Measurements from ENCODE around the gene C6orf89.

The C6orf89 gene

DNA sequence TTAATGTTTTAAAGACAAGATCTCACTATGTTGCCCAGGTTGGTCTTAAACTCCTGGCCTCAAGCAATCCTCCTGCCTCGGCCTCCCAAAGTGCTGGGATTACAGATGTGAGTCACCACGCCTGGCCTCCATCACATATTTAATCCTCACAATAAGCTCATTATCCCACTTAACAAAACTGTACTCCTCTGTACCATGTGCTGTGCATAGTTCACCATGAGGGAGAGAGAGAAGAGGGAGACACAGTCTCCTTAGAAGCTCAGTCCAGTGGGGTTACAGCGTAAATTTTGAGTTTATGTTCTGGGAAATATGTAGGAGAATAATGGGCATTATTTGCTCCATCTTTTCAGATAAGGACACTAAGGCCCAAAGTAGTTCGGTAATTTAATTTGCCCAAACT, 38.6 kb upstream of the C6orf89 start:
- Mint-ChIP-seq H3K4me1 (peaks cover 8% of the 10 kb centered on the region), H3K36me3 (ENCODE audit: low read depth) (peaks cover 24% of the 10 kb centered on the region), H3K27me3 (peaks cover 2% of the 10 kb centered on the region), H3K27ac (no peak overlapping the region), H3K4me3 (no peak overlapping the region), H3K9me3 (no peaks in the 10 kb centered on the region)
- ATAC-seq (no peak), DNase-seq (no peak)

DNA sequence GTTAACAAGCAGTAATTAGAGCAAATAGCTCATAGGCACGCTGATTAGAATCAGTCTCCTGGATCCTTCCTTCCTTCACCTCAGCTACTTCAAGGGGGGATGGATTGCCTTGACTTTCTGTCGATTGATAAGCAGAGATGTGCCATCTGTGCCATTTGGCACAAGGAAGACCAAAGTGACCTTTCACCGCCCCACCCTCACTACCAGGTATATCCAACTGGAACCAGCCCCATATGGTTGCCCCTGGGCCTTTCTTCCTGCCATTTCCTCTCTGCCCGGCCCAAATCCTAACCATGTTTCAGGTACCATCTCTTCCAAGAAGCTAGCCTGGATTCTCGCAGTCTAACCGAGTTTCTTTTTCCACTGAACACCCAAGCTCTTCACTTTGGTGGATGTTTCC, 37.8 kb upstream of the C6orf89 start:
- ATAC-seq (no peak), DNase-seq (no peak)
- Mint-ChIP-seq H3K36me3 (ENCODE audit: low read depth) (peaks cover 32% of the 10 kb centered on the region), H3K27ac (no peak overlapping the region), H3K27me3 (peaks cover 2% of the 10 kb centered on the region), H3K4me3 (no peak overlapping the region), H3K4me1 (peaks cover 8% of the 10 kb centered on the region), H3K9me3 (no peaks in the 10 kb centered on the region)

DNA sequence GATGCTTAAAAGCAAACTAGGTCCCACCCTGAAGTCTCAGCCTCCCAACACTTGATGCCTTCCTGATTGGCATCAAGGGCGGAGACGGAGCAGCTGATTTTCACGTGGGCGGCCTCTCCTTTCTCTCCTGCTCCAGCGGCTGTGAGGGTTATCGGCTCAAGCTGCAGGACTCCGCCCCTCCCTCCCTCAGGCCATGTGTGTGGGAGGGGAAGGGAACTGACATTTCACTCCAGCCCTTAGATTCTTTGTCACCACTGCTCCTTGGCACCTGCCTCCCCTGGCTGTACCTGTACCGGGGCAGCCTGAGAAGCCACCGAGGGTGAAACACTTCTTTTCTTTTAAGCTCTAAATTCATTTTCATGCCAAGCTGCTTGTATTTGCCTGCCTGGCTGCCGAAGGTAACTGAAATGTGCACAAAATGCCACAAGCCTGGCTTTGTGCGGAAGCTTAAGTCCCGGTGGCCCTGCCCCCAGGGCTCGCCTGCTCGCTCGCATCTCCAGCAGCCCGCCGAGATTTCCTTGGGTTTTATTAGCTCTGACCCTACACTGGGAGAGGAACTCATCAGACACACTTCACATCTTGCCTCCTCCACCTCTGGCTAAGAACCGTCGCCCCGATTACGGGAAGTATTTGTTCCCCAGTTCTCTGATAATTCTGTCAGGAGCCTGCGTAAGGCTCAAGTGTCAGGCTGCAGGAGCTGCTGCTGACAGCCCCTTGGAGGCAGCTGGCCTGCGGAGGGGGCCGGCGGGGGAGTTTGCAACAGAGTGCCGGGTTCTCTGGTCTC, 36.9 kb upstream of the C6orf89 start:
- no peak for DNase-seq
- H3K4me1 Mint-ChIP-seq, result peaks cover 8% of the 10 kb centered on the region
- H3K27ac Mint-ChIP-seq, result no peak overlapping the region
- no peak for ATAC-seq
- peaks cover 2% of the 10 kb centered on the region for H3K27me3 Mint-ChIP-seq
- no peaks in the 10 kb centered on the region for H3K9me3 Mint-ChIP-seq
- H3K4me3 Mint-ChIP-seq, result no peak overlapping the region
- peaks cover 38% of the 10 kb centered on the region for H3K36me3 Mint-ChIP-seq (ENCODE audit: low read depth)

DNA sequence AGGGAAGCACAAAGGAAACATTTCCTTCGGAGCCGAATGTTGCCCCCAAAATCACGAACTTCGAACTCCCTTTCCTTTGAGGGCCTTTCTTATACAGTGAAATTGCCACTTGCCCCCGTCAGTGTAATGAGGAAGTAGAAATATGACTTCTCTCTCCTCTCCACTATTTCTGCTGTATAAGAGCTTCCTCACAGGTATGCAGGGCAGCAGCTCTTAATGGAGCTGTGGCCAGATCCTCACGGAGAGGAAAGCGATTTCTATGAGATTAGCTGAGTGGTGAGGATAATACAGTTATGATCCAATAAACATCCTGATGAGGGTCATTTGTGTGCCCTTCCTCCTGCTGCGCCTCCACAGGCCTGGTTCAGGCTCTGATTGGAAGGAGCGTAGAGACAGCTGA, 35.7 kb upstream of the C6orf89 start:
- no peak for ATAC-seq
- Mint-ChIP-seq H3K27ac (no peak overlapping the region), H3K36me3 (ENCODE audit: low read depth) (peaks cover 46% of the 10 kb centered on the region)

DNA sequence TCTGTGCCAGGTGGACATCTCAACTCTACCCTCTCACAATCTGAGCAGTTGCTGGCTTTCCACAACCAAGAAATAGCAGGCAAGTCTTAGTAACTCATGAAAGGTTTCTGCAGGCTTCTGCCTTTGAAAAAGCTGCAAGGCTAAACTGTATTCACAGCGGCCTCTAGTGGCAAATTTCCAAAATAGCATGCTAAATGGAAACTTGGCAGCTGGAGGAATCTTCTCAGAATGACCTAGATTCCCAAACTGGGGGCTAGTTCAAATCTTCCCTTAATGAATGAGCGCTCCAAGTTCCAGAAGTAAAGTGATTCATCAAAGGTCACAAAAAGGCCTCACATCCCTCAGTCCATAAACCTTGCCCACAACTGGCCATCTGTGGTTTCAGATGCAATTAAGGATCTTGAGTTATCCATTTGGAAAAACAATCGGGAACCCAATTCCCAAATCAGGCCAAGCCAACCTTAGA, 34.6 kb upstream of the C6orf89 start:
- no peaks in the 10 kb centered on the region for H3K27me3 Mint-ChIP-seq
- H3K36me3 Mint-ChIP-seq (ENCODE audit: low read depth), result peaks cover 51% of the 10 kb centered on the region
- H3K27ac Mint-ChIP-seq, result no peak overlapping the region
- ATAC-seq (no peak), DNase-seq (no peak)
- no peaks in the 10 kb centered on the region for H3K9me3 Mint-ChIP-seq
- peaks cover 8% of the 10 kb centered on the region for H3K4me1 Mint-ChIP-seq
- H3K4me3 Mint-ChIP-seq, result no peak overlapping the region

More for the DNA sequence above, 35.7 kb upstream of the C6orf89 start:
- Mint-ChIP-seq H3K27me3 (peaks cover 2% of the 10 kb centered on the region), H3K9me3 (no peaks in the 10 kb centered on the region), H3K4me1 (peaks cover 8% of the 10 kb centered on the region), H3K4me3 (no peak overlapping the region)
- no peak for DNase-seq

DNA sequence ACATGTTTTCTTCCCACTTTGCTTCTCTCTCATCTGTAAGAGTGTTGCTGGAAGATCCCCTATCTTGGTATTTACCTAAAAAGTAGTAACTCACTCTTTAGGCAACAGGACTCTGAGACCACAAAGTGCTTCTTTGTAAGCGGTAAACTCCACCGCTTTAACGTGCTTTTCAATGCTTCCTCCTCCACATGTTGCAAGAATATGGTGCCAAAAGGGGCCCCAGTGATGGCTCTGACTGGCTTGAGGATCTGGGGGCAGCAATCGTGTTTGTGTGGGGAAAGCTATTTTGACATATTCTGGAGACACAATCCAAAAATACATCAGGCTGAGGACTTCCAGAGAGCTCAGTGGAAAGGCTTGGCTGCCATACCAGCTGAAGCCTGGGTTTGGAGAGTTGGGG, 34.1 kb upstream of the C6orf89 start:
- no peak for ATAC-seq

DNA sequence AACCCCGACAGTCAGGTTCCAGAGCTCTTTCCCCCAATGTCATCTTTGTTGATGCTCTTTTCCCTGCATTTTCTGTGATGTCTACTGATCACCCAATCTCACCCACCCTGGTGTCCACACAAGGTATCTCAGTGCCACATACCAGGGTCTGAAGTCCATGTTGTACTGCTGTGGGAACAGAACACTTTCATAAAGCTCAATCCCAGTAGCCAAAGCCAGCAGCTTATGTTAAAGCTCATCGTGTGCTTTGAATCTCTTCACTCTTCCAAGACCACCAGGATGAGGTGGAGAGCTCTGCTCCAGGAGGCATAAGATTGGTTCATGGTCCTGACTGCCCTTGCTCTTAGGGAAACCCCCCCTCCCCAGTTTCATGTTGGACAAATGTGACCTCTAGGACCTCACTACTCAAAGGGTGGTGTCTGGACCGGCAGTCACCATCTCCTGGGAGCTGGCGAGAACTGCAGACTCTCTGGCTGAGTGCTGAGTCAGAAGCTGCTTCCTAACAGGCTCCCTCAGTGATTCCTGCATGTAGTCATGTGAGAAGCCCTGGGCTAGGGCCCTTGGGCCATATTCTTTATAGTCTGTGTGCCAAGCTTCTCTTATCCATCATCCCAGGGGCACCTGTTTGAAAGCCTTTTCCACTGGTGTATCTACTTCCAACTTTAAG, 33.1 kb upstream of the C6orf89 start:
- H3K27ac Mint-ChIP-seq, result no peak overlapping the region
- H3K9me3 Mint-ChIP-seq, result no peaks in the 10 kb centered on the region
- DNase-seq (no peak), ATAC-seq (no peak)
- H3K27me3 Mint-ChIP-seq, result no peaks in the 10 kb centered on the region
- H3K4me1 Mint-ChIP-seq, result peaks cover 8% of the 10 kb centered on the region
- H3K36me3 Mint-ChIP-seq (ENCODE audit: low read depth), result peaks cover 57% of the 10 kb centered on the region
- H3K4me3 Mint-ChIP-seq, result no peak overlapping the region

More for the DNA sequence above, 34.1 kb upstream of the C6orf89 start:
- peaks cover 8% of the 10 kb centered on the region for H3K4me1 Mint-ChIP-seq
- no peak overlapping the region for H3K4me3 Mint-ChIP-seq
- H3K27me3 Mint-ChIP-seq, result no peaks in the 10 kb centered on the region
- no peak for DNase-seq
- H3K27ac Mint-ChIP-seq, result no peak overlapping the region
- peaks cover 55% of the 10 kb centered on the region for H3K36me3 Mint-ChIP-seq (ENCODE audit: low read depth)
- no peaks in the 10 kb centered on the region for H3K9me3 Mint-ChIP-seq

DNA sequence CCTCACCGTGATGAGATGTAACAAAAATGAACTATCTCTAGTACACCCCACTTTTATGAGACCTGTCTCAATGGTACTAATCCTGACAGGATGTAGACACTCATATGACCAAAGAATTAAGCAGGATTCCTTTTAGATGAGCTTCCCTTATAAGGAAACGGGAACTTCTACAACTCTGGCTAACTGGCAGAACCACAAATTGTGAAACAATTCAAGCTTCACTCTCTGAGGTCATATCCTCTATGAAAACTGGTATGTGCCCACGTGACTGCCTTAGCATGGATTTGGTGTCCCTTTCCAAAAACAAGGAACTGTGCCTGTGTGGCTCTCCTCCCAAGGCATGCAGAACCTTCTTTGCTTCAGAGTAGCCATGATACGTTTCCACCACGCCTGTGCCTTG, 32.4 kb upstream of the C6orf89 start:
- DNase-seq, result no peak
- no peak for ATAC-seq
- Mint-ChIP-seq H3K27me3 (no peaks in the 10 kb centered on the region), H3K9me3 (no peaks in the 10 kb centered on the region), H3K4me1 (peaks cover 8% of the 10 kb centered on the region), H3K27ac (no peak overlapping the region), H3K36me3 (ENCODE audit: low read depth) (peaks cover 58% of the 10 kb centered on the region), H3K4me3 (no peak overlapping the region)

DNA sequence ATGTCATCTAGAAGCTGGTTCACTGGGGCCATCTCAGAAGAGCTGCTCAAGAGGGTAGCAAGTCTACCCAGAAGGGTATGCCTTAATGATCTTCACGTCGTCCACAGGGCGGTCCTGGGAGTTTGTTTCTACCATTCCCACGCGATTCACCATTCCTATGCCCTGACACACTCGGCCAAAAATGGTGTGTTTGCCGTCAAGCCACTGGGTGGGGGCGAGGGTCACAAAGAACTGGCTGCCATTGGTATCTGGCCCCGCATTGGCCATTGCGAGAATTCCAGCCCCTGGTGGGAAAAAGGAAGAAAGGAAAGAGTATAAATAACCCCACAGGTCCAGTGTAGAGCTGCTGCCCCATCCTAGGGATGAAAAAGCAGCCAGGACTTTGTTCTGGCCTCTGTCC, 30.0 kb upstream of the C6orf89 start:
- DNase-seq (no peak), ATAC-seq (no peak)
- Mint-ChIP-seq H3K27ac (no peak overlapping the region), H3K36me3 (ENCODE audit: low read depth) (peaks cover 62% of the 10 kb centered on the region), H3K27me3 (no peaks in the 10 kb centered on the region), H3K4me1 (no peaks in the 10 kb centered on the region), H3K4me3 (no peak overlapping the region), H3K9me3 (no peaks in the 10 kb centered on the region)

DNA sequence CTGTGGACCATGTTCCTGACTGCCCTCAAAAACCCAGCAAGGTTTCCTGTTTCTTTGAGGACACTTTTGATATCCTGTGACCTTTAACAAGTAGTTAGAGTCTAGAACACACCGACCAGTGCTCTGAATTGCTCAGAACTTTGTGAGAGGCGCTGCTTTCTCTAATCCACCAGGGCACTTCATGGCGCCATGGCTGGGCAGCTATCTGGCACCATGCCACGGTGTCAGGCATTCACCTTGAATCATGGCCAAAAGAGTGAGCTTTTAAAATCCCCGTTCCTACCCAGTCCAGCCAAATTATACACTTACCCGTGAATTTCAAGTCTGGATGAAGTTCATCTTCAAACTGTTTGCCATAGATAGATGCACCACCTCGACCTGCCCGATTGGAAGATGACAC, 29.5 kb upstream of the C6orf89 start:
- ATAC-seq, result no peak
- H3K4me1 Mint-ChIP-seq, result no peaks in the 10 kb centered on the region
- no peaks in the 10 kb centered on the region for H3K9me3 Mint-ChIP-seq
- no peaks in the 10 kb centered on the region for H3K27me3 Mint-ChIP-seq
- DNase-seq, result no peak
- H3K36me3 Mint-ChIP-seq (ENCODE audit: low read depth), result peaks cover 59% of the 10 kb centered on the region
- H3K4me3 Mint-ChIP-seq, result no peak overlapping the region
- H3K27ac Mint-ChIP-seq, result no peak overlapping the region

DNA sequence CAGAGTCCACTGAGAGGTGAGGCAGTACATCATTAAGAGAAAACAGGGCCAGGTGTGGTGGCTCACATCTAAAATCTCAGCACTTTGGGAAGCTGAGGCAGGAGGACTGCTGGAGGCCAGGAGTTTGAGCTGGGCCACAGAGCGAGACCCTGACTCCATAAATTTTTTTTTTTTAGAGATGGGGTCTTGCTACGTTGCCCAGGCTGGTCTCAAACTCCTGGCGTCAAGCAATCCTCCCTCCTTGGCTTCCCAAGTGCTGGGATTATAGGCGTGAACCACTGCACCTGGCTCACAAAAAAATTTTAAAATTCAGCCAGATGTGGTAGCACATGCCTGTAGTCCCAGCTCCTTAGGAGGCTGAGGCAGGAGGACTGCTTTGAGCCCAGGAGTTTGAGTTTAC, 28.4 kb upstream of the C6orf89 start:
- H3K36me3 Mint-ChIP-seq (ENCODE audit: low read depth), result peaks cover 52% of the 10 kb centered on the region
- H3K9me3 Mint-ChIP-seq, result no peaks in the 10 kb centered on the region
- no peak overlapping the region for H3K27ac Mint-ChIP-seq
- no peak overlapping the region for H3K4me3 Mint-ChIP-seq
- H3K27me3 Mint-ChIP-seq, result no peaks in the 10 kb centered on the region
- DNase-seq (no peak), ATAC-seq (no peak)
- no peaks in the 10 kb centered on the region for H3K4me1 Mint-ChIP-seq

DNA sequence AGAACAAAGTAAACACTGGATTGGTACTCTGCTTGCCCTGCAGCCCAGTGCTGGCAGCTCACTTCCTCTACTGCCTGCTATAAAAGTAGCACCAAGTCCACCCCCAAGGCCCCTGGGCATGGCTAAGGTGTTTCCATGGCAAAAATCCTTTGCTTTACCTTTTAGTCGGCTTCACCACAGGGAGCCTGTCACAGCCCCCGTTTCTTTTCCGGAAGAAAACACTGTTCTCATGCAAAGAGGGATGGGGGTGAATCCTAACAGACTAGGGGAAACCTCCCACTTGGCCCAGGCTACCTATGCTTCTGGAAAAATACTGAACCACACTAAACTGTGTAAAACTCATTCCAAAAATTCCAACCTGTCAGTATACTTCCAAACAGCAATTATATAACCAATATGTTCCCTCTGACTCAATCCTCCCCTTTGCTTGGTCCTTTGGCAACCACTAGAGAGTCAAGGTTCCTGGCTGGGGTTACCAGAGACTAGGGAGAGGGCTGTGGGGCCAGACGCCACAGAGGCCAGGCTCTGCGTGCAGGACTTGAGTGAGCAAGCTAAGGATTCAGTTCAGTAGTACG, 27.3 kb upstream of the C6orf89 start:
- Mint-ChIP-seq H3K27me3 (no peaks in the 10 kb centered on the region), H3K27ac (no peak overlapping the region), H3K4me1 (peaks cover 2% of the 10 kb centered on the region), H3K4me3 (no peak overlapping the region), H3K36me3 (ENCODE audit: low read depth) (peaks cover 52% of the 10 kb centered on the region), H3K9me3 (no peaks in the 10 kb centered on the region)
- DNase-seq, result no peak
- no peak for ATAC-seq

DNA sequence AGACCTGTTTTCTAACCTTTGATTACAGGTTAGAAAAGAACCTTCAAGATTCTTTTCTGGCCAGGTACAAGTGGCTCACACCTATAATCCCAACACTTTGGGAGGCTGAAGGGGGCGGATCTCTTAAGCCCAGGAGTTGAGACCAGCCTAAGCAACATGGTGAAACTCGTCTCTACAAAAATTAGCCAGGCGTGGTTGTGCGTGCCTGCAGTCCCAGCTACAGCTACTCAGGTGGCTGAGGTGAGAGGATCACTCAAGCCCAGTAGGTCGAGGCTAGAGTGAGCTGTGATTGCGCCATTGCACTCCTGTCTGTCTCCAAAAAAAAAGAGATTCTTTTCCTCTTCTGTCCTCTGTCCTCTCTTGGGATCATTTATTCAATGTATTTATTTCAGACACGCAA, 25.6 kb upstream of the C6orf89 start:
- no peak overlapping the region for H3K4me3 Mint-ChIP-seq
- H3K4me1 Mint-ChIP-seq, result peaks cover 5% of the 10 kb centered on the region
- no peak for ATAC-seq
- DNase-seq, result no peak
- no peaks in the 10 kb centered on the region for H3K9me3 Mint-ChIP-seq
- H3K27ac Mint-ChIP-seq, result no peak overlapping the region
- no peaks in the 10 kb centered on the region for H3K27me3 Mint-ChIP-seq
- peaks cover 54% of the 10 kb centered on the region for H3K36me3 Mint-ChIP-seq (ENCODE audit: low read depth)

DNA sequence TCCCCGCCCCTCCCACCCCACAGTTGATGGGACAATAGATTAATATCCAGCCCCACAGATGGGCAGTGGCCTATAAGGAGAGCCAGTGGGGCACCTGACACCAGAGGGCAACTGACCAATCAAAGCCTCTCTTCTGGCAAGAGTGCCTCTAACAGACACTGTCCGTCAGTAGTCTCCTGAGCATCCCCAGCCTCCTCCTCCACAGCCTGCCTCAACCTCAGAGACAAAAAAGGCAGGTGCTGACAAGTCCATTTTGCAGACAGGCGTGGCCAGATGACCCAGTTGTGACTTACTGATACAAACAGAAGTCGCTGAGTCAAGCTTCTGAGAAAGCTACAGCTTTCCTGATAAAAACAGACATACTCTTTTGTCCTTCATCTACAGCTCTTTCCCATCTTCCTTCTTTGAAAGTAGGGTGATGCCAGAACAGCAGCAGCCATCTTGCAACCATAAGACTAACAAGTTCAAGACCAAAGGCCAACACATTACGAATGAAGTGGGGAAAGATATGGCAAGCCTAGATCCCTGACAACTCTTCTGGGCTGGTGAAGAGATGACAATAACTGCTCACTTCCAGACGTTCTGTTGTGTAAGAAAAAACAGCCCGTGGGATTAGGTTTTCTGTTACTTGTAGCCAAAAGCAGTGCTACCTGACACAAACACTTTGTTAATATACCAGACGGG, 23.4 kb upstream of the C6orf89 start:
- peaks cover 56% of the 10 kb centered on the region for H3K36me3 Mint-ChIP-seq (ENCODE audit: low read depth)
- H3K27me3 Mint-ChIP-seq, result no peaks in the 10 kb centered on the region
- H3K9me3 Mint-ChIP-seq, result no peaks in the 10 kb centered on the region
- no peak overlapping the region for H3K27ac Mint-ChIP-seq
- H3K4me3 Mint-ChIP-seq, result no peak overlapping the region
- peaks cover 21% of the 10 kb centered on the region for H3K4me1 Mint-ChIP-seq
- DNase-seq (no peak), ATAC-seq (no peak)

All from activated naive CD8-positive, alpha-beta T cell treated with anti-CD3 and anti-CD28 coated beads, Interleukin-2, amount 50 U/mL, for 24 hours (primary cell).